Posterior cingulate gyrus (tissue), 11 donors: Measurements from ENCODE around the gene SGCB.

Experiments used
- DNase-seq, 10 donors: peaks; one replicate each; pipeline versions ENCODE4 v3.0.0 to v3.0.0-alpha.2; 2020 to 2021; ENCODE audit warnings: mixed read lengths in 3 of 10
- intact Hi-C: fragments of 100-400 bp; cut with DNase I; formaldehyde crosslinking; loops from one replicate; pipeline ENCODE4 v1.15.1; 2023

Gene SGCB

DNA sequence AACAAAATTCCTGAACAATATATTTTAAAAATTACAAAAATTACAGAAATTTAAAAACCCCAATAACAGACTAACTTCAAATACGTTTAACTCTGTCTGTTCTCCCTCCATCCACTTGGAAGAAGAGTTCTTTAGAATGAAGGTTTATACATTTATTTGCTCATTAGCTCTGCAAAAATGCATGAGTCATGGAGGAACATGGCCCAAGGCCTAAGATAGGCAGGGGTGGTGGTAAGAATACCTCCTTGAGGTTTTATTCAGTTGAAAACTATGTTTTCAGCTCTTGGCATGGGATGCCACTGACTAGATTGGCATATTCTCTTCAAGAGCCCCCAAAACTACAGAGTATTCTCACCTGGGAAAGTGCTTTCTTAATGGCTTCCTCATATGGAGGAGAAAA lies 9.1 kb downstream of the SGCB start:
- intact Hi-C loops, result no loop called here
- DNase-seq, result no peak

DNA sequence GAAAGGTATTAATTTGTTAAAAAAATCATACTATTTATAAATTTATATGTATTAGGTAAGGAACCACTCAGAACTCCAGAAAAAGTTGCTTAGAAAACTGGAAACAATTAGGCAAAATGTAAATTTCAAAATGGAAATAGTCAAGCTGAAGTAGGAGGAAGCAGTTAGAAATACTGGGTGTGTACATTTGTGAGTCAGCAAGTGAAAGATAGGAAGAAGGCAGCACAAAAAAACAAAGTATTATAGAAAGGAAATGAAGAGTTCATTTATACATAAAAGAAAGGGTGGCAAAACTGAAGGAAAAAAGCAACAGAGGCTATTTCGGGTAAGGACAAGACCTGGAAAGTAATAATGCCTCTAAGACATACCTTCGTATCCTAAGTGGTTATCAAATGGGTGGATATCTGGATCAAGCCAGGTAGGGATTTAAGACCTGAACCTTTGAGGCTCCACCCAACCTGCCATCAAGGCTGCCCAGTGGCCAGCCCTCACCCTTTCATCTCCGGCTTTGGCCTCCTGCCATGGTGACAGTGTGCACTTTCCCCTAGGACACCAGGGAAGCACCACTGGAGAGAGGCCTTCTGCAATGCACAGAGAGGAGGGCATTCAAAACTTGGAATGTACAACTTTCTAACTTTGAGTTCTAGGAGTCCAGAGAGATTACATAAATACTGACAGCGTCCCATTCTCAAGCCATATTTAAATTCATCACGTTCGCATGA lies 18.0 kb downstream of the SGCB start, which contains the start of gene LRRC66:
Gene LRRC66, minus strand, starts transcription at position 428 of the 722 bp plus-strand sequence. CDS start 2,750 bp downstream, outside the sequence.
- intact Hi-C loops, result no loop called here
- no peak for DNase-seq

DNA sequence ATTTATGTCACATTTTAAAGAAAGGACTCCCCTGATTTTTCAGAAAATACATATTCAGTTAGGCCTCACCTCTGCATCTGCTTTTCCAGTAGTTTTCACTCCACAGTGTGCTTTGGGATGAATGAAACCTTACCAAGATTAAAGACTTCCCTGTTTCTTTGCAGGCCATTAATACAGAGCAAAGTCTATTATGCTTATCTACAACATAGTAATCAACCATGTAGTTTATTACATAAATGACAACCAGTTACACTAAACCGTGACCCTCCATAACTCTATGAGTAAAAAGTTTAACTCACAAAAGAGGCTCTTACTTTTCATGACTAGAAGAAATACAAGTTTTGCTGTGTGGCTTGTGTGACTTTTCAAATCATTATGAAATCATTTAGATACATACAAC lies 20.3 kb downstream of the SGCB start:
- intact Hi-C loops, result no loop called here
- no peak for DNase-seq

DNA sequence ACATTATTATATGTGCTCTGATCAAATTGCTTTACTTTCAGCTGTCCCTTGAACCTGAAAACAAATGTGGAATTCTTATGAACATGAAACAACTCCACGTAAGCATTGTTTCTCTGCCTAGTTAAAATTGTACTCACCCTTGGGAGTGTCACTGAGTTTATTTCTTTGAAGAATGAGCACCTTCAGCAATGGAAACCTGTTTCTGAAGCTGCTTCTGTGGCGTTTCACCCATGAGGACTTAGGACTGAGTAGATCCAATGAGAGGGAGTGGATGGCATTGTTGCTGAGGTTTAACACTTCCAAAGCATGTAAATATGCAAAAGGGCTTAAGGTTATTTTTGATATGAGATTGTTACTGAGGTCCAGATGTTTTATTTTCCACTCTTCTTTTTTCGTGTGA lies 21.1 kb downstream of the SGCB start:
- intact Hi-C loops, result no loop called here

DNA sequence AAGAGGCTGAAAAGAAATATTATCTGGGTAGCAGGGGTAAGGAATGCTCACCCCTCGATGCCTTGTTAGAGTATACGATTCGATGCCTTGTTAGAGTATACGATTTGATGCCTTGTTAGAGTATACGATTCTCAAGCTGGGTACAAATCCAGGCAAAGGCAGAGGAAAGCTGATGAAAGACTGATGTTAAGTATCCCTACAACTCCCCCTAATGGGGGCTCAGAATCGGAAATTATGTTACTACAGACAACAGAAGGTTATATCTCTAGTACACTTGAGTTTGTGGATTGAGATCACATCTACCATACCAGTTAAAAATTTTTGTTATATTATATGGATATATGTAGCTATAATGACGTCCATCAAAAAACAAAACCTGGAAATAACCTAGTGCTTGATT lies 22.7 kb downstream of the SGCB start:
- DNase-seq, result no peak
- intact Hi-C loops, result no loop called here

More for the DNA sequence above, 21.1 kb downstream of the SGCB start:
- no peak for DNase-seq

DNA sequence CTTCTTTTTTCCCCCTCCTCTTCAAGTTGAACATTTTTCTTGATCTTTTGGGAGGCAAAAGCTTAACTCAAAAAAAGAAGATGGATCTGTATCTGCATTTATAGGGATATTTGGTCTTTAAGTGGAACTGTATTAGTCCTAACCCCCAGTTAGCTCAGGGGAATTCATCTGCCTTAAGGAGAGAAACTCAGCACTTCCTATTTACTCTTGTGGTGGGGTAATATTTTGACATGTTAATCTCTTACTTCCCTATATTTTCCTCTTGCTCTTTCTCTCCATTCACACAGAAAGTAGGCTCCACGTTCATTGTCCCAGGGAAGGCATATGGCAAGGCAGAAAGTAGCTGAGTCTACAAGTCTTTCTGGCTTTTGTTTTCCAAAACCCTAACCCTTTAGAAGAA lies 23.2 kb downstream of the SGCB start:
- no peak for DNase-seq
- intact Hi-C loops, result no loop called here

DNA sequence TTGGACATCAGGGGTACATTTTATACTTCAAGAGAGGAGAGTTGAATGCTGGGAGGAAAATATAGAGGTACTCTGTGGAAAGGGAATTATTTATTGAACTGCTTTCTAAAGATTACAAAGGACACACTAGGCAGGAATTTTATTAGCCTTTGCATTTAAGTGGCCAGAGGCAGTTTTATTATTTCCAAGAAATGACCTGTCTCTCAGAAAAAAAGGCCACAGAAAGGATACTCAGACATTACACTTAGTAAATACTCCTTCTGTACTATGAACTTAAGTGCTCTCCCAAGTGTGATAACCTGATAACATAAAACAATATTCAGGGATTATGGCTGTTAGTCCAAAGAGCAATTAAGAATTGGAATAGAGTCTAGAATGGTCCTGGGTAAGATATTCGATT lies 25.4 kb downstream of the SGCB start:
- DNase-seq, result no peak
- intact Hi-C loops, result no loop called here

DNA sequence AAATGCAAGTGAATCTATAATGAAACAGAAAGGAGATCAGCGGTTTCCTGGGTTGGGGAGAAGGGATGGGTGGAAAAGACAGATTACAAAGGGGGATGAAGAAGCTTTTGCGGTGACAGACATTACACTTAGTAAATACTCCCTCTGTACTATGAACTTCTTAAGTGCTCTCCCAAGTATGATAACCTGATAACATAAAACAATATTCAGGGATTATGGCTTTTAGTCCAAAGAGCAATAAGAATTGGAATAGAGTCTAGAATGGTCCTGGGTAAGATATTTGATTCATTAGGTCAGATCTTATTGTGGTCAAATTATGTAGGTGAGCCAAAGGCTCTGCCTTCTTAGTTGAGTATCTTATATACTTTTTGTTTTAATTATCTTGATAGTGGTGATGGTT lies 27.1 kb downstream of the SGCB start:
- no peak for DNase-seq
- intact Hi-C loops, result no loop called here

DNA sequence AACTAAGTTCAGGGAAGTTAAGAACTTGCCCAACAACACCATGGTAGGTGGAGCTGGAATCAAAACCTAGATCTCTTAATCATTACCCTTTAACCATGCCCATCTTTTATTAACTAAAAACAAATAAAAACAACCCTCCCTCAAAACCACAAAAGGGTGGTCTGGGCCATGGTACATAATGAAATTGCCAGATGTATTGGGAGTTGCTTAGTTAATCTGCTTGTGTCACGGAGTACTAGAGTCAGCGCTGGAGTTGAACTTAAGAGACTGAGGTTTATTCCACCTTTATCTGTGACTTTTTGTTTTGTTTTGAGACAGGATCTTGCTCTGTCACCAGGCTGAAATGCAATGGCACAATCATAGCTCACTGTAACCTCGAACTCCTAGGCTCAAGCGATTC lies 31.2 kb downstream of the SGCB start:
- intact Hi-C loops, result no loop called here
- no peak for DNase-seq

DNA sequence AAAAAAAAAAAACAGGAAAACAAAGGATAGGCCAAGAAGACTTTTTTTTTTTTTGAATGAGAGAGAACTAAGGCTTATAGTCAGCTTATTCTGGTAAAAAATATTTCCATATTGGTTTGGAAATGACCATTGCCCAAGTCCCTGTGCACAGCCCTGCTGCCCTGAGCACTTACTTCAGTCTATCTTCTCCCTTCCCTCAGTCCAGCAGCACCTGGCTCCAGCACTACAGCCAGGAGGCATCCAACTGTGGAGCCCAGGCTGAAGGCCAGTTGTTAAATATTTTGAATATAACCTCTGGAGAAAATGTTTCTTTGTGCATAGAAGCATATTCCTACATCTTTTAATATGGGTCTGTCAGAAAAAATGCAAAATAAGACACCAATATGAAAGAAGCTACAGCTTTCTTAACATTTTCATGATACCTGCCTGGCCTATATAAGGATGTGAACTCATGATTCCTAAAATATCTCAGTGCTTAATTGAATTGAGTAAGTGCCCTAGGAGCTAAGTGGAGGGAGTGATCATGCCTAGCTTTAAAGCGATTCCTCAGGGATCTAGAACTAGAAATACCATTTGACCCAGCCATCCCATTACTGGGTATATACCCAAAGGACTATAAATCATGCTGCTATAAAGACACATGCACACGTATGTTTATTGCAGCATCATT lies 32.4 kb downstream of the SGCB start:
- DNase-seq, result no peak
- intact Hi-C loops, result no loop called here

DNA sequence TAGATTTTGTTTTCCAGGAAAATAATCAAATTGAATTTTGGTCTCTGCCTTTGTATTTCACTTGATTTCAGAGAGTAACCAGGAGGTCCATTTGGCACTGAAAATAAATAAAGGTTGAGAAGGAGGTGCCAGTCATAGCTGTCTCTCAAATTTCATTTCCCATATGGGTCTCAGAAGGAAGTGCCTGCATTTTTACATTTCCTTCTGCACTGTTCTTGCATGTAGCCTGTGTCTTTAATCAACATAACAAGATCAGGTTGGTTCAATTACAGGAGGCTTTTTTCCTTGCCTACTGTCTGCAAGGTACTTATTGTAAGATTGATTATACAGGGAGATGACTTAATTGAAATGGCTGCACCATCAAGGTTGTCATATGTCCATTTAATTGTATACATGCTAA lies 33.7 kb downstream of the SGCB start:
- intact Hi-C loops, result no loop called here
- DNase-seq, result no peak

DNA sequence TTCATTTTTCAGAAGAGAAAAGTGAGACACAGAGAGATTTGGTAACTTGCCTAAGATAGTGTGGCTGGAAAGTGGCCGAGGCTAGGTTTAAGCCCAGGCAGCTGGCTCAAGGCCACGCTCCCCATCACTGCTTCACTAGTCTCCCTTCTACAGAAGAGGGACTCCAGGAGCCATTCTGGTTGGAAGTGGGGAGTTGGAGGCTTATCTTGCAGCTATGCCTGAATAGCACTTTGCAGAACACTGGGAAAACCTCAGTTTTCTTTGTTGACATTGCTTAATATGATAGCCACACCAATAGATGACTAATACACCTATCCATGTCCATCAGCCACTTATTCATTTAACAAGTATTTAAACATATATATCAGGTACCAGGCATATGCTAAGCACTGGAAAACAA lies 36.5 kb downstream of the SGCB start:
- DNase-seq, result no peak
- intact Hi-C loops, result no loop called here

DNA sequence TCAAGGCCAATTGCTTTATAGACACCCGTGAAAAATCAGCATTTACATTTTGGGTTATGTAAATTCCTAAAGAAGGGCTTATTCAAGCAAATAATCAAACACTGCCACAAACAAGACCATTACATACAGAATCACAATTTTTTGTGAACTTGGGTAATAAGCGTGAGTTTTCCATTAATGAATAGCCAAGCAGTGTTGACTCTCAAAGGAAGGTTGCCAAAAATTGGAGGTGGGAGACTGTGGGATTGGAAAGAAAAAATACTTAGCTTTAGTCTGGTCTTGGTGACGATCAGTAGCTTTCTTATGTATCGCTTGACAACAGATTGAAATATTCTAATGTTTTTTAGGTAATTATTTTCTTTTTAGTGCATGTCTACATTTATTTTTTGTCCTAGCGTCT lies 38.8 kb downstream of the SGCB start:
- intact Hi-C loops, result no loop called here

DNA sequence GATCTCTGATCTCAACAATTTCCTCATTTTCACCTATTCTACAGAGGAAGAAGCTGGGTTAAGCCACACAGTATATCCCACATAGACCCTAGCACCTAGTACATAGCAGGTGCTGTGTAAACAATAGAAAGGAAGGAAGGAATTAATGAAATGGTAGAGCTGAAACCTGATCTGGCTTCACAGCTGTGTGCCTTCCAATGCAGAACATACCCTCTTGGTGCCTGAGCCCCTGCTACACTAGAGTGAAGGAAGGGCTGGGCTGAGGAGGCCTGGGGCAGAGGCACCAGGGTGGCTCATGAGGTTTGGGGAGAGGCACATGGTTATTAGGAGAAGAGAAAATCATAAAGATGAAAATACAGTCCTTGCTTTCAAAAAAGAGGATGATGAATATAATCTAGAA lies 39.3 kb downstream of the SGCB start:
- intact Hi-C loops, result no loop called here
- DNase-seq, result no peak

More for the DNA sequence above, 38.8 kb downstream of the SGCB start:
- no peak for DNase-seq

DNA sequence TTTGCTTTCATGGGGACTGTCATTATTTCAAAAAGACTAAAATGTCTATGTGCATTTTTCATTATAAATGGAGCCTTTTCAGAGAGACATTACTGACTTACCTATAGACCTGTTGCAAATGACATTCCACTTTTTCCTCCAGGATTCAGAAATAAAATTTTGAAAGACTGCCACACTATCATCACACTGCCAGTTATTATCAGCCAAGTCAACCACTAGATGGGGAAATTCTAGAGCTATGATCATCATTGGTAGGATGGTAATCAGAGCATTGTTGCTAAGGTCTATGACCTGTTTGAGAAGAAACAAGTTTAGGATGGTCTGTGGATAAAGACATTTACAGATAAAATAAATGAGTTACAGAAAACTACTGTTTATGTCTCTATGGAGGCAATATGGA lies 40.5 kb downstream of the SGCB start:
- no peak for DNase-seq
- intact Hi-C loops, result no loop called here

DNA sequence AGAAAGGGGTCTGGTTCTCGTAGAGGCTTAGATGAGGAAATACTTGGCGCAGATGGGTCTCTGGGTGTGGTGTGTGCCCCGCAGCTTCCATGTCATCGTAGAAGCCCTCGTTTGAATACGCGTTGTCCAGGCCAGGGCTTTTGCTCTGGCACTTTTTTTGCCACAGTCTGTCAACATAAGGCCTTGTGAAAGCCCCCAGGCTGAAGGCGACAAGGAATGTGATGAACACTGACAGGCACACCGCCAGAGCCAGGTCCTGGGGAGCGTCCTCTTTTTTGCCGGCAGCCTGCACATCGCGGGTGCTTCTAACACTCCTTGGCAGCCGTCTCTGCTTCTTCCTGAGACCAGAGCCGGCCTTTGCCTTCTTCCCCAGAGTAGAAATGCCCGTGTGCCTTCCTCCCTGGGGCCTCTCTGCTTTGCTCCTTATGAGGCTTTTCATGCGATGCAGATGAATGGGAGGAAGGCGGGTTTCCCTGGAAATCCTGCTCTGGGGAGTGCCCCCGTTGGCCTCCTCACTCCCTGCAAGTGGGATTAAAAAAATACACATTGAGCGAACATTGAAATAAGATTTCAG lies 42.4 kb downstream of the SGCB start:
- intact Hi-C loops, result no loop called here
- no peak for DNase-seq
